ENCODE data around the gene LRRC71. TPM values are rescaled to one million over a fixed set of nuclear protein-coding genes. Genes with fewer than 3 reads are reported as not detected.

Gene LRRC71
- total and polyA plus RNA-seq, 7 donors, result 0.07 TPM; not detected in 6

DNA sequence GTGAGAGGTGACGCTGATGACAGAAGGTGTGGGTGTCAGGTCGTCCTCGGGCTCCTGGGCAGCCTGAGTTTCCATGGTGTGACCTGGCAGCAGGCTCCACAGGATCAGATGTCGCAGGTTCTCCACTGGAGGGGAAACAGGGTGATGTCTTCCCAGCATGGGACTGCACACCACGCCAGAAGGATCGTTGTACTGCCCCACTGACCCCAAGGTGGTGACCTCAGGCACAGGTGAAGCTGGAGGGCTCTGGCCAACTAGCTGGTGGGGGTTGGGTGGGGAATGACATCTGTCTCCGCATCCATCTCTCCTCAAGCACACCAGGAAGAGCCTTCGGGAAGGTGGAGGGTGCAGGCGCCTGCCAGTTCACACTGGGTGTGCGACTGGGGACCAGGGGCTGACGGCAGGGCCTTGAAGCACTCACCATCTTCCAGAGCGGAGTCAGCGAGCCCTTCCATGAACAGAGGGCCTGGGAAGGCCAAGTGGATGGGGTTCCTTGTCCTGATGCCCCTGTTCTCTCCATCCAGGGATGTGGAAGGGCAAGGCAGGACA, 19.4 kb downstream of the LRRC71 start:
- no peak overlapping the region for H3K4me3 ChIP-seq
- H3K9me3 ChIP-seq, result no peaks in the 10 kb centered on the region
- H3K36me3 ChIP-seq, result peaks cover 44 to 97% (median 63%) of the 10 kb centered on the region in 4 donors
- intact Hi-C loops (cut with DNase I), result no loop called here
- H3K27ac ChIP-seq, result no peak overlapping the region
- no peaks in the 10 kb centered on the region for H3K27me3 ChIP-seq
- TF ChIP-seq, protein P1, sequence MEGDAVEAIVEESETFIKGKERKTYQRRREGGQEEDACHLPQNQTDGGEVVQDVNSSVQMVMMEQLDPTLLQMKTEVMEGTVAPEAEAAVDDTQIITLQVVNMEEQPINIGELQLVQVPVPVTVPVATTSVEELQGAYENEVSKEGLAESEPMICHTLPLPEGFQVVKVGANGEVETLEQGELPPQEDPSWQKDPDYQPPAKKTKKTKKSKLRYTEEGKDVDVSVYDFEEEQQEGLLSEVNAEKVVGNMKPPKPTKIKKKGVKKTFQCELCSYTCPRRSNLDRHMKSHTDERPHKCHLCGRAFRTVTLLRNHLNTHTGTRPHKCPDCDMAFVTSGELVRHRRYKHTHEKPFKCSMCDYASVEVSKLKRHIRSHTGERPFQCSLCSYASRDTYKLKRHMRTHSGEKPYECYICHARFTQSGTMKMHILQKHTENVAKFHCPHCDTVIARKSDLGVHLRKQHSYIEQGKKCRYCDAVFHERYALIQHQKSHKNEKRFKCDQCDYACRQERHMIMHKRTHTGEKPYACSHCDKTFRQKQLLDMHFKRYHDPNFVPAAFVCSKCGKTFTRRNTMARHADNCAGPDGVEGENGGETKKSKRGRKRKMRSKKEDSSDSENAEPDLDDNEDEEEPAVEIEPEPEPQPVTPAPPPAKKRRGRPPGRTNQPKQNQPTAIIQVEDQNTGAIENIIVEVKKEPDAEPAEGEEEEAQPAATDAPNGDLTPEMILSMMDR (IDR thresholded peaks at IDR 0.05), result no peak
- TF ChIP-seq POLR2AphosphoS5 (IDR thresholded peaks at IDR 0.05), result no peak
- TF ChIP-seq POLR2A (IDR thresholded peaks at IDR 0.05), result no peak
- TF ChIP-seq EP300 (IDR thresholded peaks at IDR 0.05), result no peak
- peak; percentile 51 for DNase-seq
- no peaks in the 10 kb centered on the region for H3K4me1 ChIP-seq
- 94% methylated on average over 13 of the region's 13 CpGs for whole genome bisulfite sequencing, 2 donors

DNA sequence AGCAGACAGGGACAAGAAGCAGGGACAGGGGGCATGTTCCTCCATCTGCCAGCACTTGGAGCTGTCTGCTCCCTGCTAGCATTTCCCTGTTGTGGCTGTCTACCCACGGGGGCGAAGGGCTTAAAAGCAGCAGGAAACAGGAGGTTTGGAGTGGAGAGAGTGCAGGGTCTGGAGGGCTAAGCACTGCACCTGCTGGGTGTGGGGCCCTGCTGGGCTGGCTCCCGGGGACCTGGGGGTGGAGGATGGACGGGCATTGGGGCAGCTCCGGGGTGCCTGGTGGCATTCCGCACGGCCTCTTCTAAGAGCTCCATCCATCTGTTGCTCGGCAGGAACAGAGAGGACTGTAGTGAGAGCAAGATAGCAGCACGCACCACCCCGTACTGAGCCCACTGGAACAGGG, 21.2 kb downstream of the LRRC71 start:
- peaks cover 61 to 100% (median 78%) of the 10 kb centered on the region in 4 donors for H3K36me3 ChIP-seq
- 90 to 93% methylated on average over 10 of the region's 10 CpGs for WGBS, 2 donors

DNA sequence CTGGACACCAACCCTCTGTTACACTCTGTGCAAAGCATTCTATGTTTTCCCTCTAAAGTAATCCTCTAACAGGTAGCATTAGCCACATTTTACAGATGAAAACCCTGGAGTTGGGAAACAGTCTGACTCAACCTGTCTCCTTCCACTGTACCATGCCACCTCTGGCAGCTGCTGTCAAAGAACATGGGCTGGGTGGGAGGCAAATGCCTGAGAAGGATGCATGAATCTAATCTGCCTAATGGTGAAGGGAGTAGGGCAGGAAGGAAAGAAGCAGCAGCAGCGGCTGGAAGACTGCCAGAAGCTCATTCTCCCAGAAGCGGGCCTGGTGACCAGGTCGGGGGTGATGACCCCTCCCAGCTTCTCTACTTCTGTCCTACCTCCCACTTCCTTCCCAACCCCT, 21.7 kb downstream of the LRRC71 start:
- no peaks in the 10 kb centered on the region for H3K27me3 ChIP-seq
- 90 to 91% methylated on average over 3 of the region's 3 CpGs for WGBS, 2 donors
- TF ChIP-seq POLR2AphosphoS5 (IDR thresholded peaks at IDR 0.05) (no peak), POLR2A (IDR thresholded peaks at IDR 0.05) (no peak), EP300 (IDR thresholded peaks at IDR 0.05) (no peak)
- TF ChIP-seq, protein P1 (IDR thresholded peaks at IDR 0.05), result no peak
- no peaks in the 10 kb centered on the region for H3K4me1 ChIP-seq
- intact Hi-C loops (cut with DNase I), result no loop called here
- peaks cover 63 to 100% (median 83%) of the 10 kb centered on the region in 4 donors for H3K36me3 ChIP-seq
- no peak overlapping the region for H3K4me3 ChIP-seq
- no peak for DNase-seq
- H3K9me3 ChIP-seq, result no peaks in the 10 kb centered on the region
- no peak overlapping the region for H3K27ac ChIP-seq

More for the DNA sequence above, 21.2 kb downstream of the LRRC71 start:
- intact Hi-C loops (cut with DNase I), result no loop called here
- Histone ChIP-seq H3K27me3 (no peaks in the 10 kb centered on the region), H3K4me1 (no peaks in the 10 kb centered on the region), H3K27ac (no peak overlapping the region), H3K9me3 (no peaks in the 10 kb centered on the region), H3K4me3 (no peak overlapping the region)
- no peak for TF ChIP-seq EP300 (IDR thresholded peaks at IDR 0.05)
- TF ChIP-seq, protein P1 (IDR thresholded peaks at IDR 0.05), result no peak
- TF ChIP-seq POLR2A (IDR thresholded peaks at IDR 0.05), result no peak
- TF ChIP-seq POLR2AphosphoS5 (IDR thresholded peaks at IDR 0.05), result no peak
- no peak for DNase-seq

DNA sequence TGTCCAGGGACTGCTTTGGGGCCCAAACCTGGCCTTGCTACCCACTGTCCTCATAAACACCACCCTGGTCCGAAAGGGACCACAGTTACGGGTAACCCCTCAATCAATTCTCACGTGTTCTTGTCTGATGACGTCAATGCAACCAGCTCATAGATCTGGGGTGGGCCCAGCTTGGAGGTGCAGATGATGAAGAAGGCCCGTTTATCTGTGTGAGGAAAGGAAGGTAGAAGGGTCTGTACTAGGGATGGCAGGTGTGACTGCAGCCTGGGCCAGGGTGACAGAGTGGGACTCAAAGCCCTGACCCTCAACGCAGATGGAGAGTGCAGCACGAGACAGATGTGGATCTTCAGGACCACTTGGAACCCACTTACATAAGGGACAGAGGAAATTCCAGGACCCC, 22.1 kb downstream of the LRRC71 start:
- Histone ChIP-seq H3K27ac (no peak overlapping the region), H3K27me3 (no peaks in the 10 kb centered on the region), H3K36me3 (peaks cover 67 to 100% (median 84%) of the 10 kb centered on the region in 4 donors), H3K4me3 (no peak overlapping the region), H3K4me1 (no peaks in the 10 kb centered on the region), H3K9me3 (no peaks in the 10 kb centered on the region)
- intact Hi-C loops (cut with DNase I), result no loop called here
- 94 to 95% methylated on average over 7 of the region's 7 CpGs for WGBS, 2 donors
- TF ChIP-seq, protein P1 (IDR thresholded peaks at IDR 0.05), result no peak
- TF ChIP-seq POLR2AphosphoS5 (IDR thresholded peaks at IDR 0.05), result no peak
- no peak for TF ChIP-seq POLR2A (IDR thresholded peaks at IDR 0.05)
- no peak for TF ChIP-seq EP300 (IDR thresholded peaks at IDR 0.05)
- no peak for DNase-seq

DNA sequence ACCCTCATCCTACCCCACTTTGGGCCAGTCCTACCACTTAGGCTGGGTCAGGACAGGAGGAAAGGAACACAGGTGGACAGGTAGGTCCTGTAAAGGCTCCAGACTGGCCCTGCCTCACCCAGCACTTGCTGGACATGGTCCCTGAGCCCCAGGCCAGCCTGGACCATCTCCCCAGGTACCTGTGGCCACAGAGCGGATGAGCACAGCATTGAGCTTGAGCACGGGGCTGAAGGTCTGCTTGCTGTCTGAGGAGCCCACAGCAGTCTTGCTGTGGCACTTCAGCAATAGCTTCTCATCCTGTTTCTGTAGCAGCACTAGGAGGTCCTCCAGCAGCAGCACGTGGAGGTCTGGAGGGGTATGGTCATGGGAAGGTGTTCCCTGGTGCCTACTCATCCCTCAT, 23.3 kb downstream of the LRRC71 start:
- Histone ChIP-seq H3K27me3 (no peaks in the 10 kb centered on the region), H3K36me3 (peaks cover 65 to 100% (median 92%) of the 10 kb centered on the region in 4 donors), H3K4me1 (no peaks in the 10 kb centered on the region), H3K4me3 (no peak overlapping the region), H3K9me3 (no peaks in the 10 kb centered on the region), H3K27ac (no peak overlapping the region)
- TF ChIP-seq EP300 (IDR thresholded peaks at IDR 0.05) (no peak), POLR2AphosphoS5 (IDR thresholded peaks at IDR 0.05) (no peak), POLR2A (IDR thresholded peaks at IDR 0.05) (no peak)
- TF ChIP-seq, protein P1 (IDR thresholded peaks at IDR 0.05), result no peak
- DNase-seq, result no peak
- intact Hi-C loops (cut with DNase I), result no loop called here
- 93 to 94% methylated on average over 3 of the region's 3 CpGs for whole genome bisulfite sequencing, 2 donors
